Esophagus mucosa (tissue), 1 donor: ENCODE measurements around the gene TYROBP. TPM values are rescaled to one million over a fixed set of nuclear protein-coding genes. Genes with fewer than 3 reads are reported as not detected.
"Not testable (repeated sequence)": the region's sequence is repeated elsewhere in the genome, so short reads cannot be mapped to it uniquely, and the experiment has no call there.

ENCODE experiments used
- ATAC-seq: fragments of 200-7000 bp; cut with Tn5 transposase; one replicate; pipeline ENCODE4 v1.9.1; 2020
- total RNA-seq: library from RNA; stranded (reverse); gene quantifications from one replicate; pipeline ENCODE4 v1.2.4, GENCODE V29; 2023
- donor health status: DM: yes; HTN: yes; CAD: no.

TYROBP gene
- total RNA-seq, 1 donor from 2014 or later, result 4.1 TPM

DNA sequence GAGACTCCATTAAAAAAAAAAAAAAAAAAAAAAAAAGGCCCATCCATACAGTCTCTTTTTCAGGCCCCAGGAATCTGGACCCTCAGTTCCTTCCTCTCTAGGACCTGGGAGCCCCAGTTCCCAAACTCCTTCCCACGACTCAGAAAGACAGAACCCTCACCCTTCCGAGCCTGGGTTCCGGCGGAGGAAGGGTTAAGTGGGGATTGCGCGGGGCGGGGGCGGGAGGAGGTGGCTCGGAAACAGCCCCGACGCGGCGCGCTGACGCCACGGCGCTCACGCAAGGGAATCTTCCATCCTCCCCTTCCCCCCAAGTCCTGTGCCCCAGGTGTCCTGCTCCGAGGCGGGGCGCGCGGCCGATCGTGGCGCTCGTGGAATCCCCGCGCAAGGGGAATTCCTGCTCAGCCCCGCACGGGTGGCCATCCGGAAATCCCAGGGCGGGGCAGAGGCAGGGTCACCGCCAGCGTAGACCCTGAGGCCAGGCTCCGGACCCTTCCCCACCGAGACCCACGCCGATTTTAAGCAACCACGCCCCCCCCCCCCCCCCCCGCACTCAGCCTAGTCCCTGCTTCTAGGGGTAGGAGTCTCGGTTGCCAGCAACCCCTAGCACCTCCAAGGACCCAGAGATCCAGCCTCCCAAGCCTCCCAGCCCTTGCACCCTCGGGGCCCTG, 8.4 kb downstream of the TYROBP start:
- peak; percentile 83 for ATAC-seq

DNA sequence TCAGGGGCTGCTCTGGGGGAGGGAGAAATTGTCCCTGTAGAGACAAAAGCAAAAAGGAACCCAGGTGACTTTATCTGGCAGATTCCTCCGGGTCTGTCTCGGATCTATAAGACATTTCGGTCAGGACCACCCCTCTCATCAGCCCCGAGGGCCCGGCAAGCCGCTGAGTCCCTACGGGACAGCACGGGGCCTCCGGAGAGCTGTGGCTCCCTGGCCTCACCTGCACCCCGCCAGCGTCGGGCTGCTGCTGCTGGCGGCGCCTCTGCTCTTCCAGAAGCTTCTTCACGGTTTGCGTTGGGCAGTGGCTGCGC, 9.6 kb downstream of the TYROBP start:
- ATAC-seq, result peak; percentile 2

DNA sequence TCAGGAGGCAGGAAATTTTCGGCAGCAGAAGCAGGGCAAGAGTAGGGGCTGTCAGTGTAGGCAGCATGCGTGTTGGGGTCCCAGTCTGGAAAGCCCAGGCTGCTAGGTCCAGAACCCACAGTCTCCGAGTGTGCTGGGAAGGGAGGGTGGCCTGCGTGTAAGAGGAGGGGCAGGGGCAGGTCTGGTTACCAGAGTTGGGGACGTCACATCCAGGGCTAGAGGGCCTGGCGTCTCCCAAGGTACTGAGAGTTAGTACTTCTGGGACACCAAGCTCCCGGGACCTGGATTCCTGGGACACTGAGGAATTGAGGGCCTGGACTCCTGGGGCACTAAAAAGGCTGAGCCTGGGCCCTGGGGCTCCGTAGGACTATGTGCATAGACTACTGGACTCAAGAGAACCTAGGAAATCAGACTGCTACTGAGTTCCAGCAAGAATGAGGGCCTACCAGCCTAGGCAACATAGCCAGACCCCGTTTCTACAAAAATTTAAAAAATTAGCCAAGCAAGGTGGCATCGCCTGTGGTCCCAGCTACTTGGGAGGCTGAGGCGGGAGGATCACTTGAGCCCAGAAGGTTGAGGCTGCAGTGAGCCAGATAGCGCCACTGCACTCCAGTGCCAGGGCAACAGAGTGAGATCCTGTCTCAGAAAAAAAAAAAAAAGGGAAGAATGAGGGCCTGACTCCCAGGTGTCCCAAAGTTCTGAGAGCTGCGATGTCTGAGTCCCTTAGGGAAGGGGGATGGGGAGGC, 10.2 kb downstream of the TYROBP start:
- ATAC-seq, result no peak

GRCh38 chr19:35896643-35897040, 11.5 kb downstream of the TYROBP start:
- ATAC-seq, result no peak

DNA sequence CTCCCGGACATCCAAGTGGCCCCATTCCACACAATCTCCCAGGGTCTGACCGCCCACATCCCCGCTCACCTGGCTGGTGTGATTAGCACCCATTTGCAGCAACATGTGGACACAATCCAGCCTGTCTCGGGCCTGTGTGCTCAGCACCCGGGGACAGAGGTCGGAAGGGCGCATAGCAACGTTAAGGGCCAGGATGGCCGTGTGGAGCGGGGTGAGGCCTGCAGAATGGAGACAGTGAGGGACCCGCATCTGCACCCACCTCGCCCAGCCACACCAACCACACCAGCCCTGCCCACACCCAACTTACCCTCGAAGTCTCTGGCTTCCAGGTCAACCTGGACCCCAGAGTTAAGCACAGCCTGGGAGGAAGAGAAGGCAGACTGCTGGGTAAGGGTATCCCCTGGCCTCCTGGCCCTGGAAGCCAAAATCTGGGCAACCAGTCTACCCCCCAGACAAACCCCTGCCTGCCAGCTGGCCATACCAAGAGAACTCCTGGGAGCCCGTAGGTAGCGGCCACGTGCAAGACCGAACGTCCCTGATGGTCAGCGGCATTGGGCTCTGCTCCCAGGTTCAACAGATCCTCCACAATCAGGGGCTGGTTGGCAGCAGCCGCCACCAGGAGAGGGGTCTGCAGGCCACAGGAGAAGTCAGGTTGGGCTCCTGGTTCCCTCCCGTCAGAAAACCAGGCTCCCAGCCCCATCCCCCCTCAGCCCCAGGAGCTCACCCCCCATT, 12.0 kb downstream of the TYROBP start:
- no peak for ATAC-seq

- no peak for ATAC-seq
Observed at GRCh38 chr19:35894342-35894741, 13.8 kb downstream of the TYROBP start.

DNA sequence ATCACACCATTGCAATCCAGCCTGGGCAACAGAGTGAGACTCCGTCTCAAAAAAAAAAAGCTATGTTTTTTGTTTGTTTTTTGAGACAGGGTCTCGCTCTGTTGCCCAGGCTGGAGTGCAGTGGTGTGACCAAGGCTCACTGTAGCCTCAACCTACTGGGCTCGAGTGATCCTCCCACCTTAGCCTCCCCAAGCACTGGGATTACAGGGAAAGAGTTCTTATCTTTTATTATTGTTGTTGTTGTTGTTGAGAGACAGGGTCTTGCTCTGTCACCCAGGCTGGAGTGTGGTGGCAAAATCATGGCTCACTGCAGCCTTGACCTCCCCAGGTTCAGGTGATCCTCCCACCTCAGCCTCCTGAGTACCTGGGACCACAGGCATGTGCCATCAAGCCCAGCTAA, 16.3 kb downstream of the TYROBP start:
- ATAC-seq, result not testable (repeated sequence)

DNA sequence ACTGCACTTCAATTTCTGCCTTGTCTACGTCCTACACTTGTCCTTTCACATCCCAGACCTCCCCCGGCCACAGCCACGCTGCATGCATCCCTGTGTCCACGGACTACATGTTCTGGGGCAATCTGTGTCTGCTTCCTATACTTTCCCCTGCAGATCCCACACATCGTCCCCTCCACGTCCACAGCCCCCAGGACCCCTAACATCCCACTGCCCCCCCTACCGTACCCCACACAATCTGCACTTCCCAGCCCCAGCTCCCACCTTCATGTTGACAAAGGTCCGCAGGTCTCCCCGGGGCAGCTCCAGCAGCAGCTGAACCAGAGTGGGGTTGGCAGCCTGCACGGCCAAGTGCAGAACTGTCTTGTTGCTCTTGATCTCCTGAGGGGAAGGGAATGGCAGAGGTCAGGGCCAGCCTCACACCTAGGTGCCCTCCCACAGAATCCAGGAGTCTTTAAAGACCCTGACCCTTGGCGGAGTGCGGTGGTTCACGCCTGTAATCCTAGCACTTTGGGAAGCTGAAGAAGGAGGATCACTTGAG, 17.9 kb downstream of the TYROBP start:
- no peak for ATAC-seq

DNA sequence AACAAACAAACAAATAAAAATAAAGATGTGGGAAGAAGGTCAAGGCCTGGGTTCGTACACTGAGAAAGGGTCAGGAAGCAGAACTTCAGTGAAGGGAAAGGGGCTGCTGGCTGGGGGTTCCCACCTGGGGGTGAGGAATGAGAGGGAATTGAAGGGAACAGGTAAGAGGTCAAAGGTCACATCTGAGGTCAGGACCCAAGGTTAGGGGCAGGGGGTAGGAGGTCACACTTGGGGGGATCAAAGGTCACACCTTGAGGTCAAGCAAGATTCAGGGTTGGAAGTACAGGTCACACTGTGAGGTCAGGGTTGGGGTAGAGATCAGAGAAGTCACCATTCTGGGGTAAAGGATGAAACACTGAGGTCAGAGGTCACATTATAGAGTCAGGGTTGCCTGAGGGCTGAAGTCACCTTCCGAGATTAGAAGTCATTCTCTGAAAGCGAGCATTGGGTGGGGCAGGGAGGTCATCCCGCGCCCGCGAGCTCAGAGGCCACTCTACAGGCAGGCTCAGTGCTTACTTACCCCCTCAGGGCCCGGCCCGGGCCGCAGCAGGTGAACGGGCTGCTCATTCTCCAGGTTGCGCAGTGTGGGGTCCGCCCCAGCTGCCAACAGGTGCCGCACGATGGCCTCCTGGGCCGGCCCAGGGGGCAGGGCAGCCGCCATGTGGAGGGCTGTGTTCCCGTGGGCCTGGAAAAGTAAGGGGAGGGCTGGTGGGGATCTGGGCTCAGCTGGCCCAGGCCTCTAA, 18.6 kb downstream of the TYROBP start:
- peak; percentile 32 for ATAC-seq

GRCh38 chr19:35888398-35888797, 19.7 kb downstream of the TYROBP start:
- ATAC-seq, result no peak

GRCh38 chr19:35887197-35887596, 20.9 kb downstream of the TYROBP start:
- no peak for ATAC-seq

GRCh38 chr19:35885904-35886303, 22.2 kb downstream of the TYROBP start:
- ATAC-seq, result no peak

GRCh38 chr19:35885225-35885738, 22.8 kb downstream of the TYROBP start:
- no peak for ATAC-seq

DNA sequence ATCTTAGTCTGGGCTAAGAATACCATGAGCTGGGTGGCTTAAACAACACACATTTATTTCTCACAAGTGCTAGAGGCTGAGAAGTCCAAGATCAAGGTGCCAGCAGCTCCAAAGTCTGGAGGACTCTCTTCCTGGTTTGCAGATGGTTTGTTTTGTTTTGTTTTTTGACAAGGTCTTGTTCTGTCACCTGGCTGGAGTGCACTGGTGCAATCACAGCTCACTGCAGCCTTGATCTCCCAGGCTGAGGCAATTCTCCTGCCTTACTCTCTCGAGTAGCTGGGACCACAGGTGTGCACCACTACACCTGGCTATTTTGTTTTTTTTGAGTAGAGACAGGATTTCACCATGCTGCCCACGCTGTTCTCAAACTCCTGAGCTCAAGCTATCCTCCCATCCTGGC, 24.2 kb downstream of the TYROBP start:
- no peak for ATAC-seq

GRCh38 chr19:35882114-35882832, 25.8 kb downstream of the TYROBP start:
- ATAC-seq, result peak; percentile 60

- ATAC-seq, result peak; percentile 89
Observed at GRCh38 chr19:35879770-35880317, 28.3 kb downstream of the TYROBP start.

GRCh38 chr19:35879068-35879467, 29.0 kb downstream of the TYROBP start:
- ATAC-seq, result no peak

- ATAC-seq, result no peak
Observed at GRCh38 chr19:35874392-35874930, 33.6 kb downstream of the TYROBP start.

DNA sequence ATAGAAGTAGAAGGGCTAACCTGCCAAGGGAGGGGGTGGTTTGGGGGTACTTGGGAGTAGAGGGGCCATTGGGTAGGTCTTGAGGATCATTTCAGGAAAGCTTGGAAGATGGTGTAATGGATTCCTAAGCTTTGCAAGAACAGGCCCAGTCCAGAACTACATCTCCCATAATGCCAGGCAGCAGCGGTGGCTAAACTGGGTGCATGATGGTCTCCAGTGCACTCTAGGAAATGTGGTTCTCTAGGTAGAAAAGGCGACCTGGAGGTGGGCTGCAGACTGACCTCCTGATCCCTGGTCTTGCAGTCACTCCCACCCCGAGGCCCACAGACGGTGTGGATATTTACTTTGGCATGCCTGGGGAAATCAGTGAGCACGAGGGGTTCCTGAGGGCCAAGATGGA, 35.9 kb downstream of the TYROBP start:
- ATAC-seq, result no peak

GRCh38 chr19:35871611-35872010, 36.5 kb downstream of the TYROBP start:
- no peak for ATAC-seq

DNA sequence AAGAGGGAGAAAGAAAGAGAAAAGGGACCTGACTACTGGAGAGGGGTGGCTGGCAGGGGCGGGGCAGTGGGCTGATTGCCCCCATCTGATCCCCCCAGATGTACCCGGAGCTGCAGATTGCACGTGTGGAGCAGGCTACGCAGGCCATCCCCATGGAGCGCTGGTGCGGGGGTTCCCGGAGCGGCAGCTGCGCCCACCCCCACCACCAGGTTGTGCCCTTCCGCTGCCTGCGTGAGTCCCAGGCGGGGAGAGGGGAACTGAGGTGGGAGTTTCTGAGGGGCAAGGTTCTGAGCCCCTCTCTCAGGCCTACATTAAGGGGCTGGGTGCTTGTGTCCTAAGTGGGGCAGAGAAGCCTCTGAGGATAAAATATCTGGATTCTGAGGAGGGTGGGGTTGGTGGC, 37.3 kb downstream of the TYROBP start:
- ATAC-seq, result no peak
